HCT116 (cell line): Measurements from ENCODE around the gene DCBLD2.

Experiments used
- CEBPB ChIP-seq: IDR thresholded peaks from 2 replicates; pipeline ENCODE4 v1.6.1; 2012; ENCODE audit warnings: low read depth
- EZH2 ChIP-seq: fragments of 200-600 bp; sonication (generic); IDR thresholded peaks from 2 replicates; pipeline ENCODE4 v1.6.1; 2017; ENCODE audit warnings: antibody characterized with exemption, mixed run types
- EZH2phosphoT487 ChIP-seq: fragments of 200-600 bp; IDR thresholded peaks from 2 replicates; pipeline ENCODE4 v1.6.1; 2018; ENCODE audit warnings: antibody characterized with exemption, borderline replicate concordance
- FOSL1 ChIP-seq: IDR thresholded peaks from 2 replicates; pipeline ENCODE4 v1.6.1; 2012; ENCODE audit warnings: low read depth
- POLR2A ChIP-seq: IDR thresholded peaks from 2 replicates; pipeline ENCODE4 v1.7.0; 2011; ENCODE audit warnings: borderline replicate concordance; ENCODE audit not compliant: insufficient read depth, insufficient read length; ENCODE audit errors: extremely low read depth
- POLR2AphosphoS5 ChIP-seq: IDR thresholded peaks from 2 replicates; pipeline ENCODE4 v1.6.1; 2011; ENCODE audit warnings: mild to moderate bottlenecking, low read depth, low read length, moderate library complexity
- YY1 ChIP-seq: IDR thresholded peaks from 2 replicates; pipeline ENCODE4 v1.6.1; 2011; ENCODE audit warnings: low read length, low read depth, moderate library complexity, mild to moderate bottlenecking; ENCODE audit not compliant: insufficient replicate concordance; ENCODE audit errors: extremely low read depth
- TF ChIP-seq, protein P1 (sequence below), 3 experiments: fragments of 200-600 bp in 1 of 3; sonication (generic) in 1 of 3; IDR thresholded peaks in 2 of 3; conservative IDR thresholded peaks in 1 of 3; 2 replicates each; pipeline ENCODE4 v1.5.1; 2012 to 2017; ENCODE audit warnings: low read depth in 2 of 3, low read length in 2 of 3, antibody characterized with exemption in 1 of 3, borderline replicate concordance in 1 of 3, control low read depth in 1 of 3, mild to moderate bottlenecking in 1 of 3, mixed read lengths in 1 of 3, mixed run types in 1 of 3, moderate library complexity in 1 of 3; ENCODE audit not compliant: insufficient read depth in 1 of 3

DNA sequence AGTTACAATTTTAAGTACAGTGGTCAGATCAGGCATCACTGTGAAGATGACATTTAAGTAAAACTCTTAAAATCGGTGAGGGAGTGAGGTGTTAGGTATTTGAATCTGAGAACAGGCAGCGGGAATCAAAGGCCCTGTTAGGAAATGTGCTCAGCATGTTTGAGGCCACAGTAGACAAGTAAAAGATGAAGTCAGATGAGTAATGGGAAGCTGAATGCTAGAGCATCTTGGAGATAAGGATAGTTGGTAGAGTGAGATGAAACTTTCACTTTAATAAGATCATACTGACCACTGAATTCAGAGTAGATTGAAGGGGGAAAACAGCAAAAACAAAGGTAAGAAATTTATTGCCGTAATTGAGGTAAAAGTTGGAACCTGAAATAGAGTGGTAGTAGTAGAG, 61.6 kb downstream of the DCBLD2 start:
- TF ChIP-seq, protein P1, sequence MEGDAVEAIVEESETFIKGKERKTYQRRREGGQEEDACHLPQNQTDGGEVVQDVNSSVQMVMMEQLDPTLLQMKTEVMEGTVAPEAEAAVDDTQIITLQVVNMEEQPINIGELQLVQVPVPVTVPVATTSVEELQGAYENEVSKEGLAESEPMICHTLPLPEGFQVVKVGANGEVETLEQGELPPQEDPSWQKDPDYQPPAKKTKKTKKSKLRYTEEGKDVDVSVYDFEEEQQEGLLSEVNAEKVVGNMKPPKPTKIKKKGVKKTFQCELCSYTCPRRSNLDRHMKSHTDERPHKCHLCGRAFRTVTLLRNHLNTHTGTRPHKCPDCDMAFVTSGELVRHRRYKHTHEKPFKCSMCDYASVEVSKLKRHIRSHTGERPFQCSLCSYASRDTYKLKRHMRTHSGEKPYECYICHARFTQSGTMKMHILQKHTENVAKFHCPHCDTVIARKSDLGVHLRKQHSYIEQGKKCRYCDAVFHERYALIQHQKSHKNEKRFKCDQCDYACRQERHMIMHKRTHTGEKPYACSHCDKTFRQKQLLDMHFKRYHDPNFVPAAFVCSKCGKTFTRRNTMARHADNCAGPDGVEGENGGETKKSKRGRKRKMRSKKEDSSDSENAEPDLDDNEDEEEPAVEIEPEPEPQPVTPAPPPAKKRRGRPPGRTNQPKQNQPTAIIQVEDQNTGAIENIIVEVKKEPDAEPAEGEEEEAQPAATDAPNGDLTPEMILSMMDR (IDR thresholded peaks at IDR 0.05 in 2 of 3, conservative IDR thresholded peaks at IDR 0.05 in 1 of 3; ENCODE audit: borderline replicate concordance in 1 of 3, insufficient read depth in 1 of 3, low read depth in 2 of 3, low read length in 2 of 3) = no peak
- TF ChIP-seq POLR2AphosphoS5 (no peak; the same call in 1 of the 2 replicates), CEBPB (no peak), FOSL1 (no peak), EZH2phosphoT487 (no peak), POLR2A (no peak), YY1 (no peak), EZH2 (no peak)
